BJ (cell line): ENCODE measurements around the gene PRICKLE3. TPM values are rescaled to one million over a fixed set of nuclear protein-coding genes. Genes with fewer than 3 reads are reported as not detected.
A peak's percentile ranks its signal among the peaks of the same experiment; 100 is the strongest.

Experiments
- CTCF ChIA-PET: fragments of 350-600 bp; formaldehyde crosslinking; extraction: SDS; loops from one replicate; lab custom pipeline; 2021; ENCODE audit warnings: antibody characterized with exemption, inconsistent platforms; lab: Yijun Ruan, JAX
- POLR2A ChIA-PET: fragments of 300-600 bp; sonication (Branson Sonifier 250); formaldehyde crosslinking; extraction: SDS; loops from one replicate; lab custom pipeline; 2021; ENCODE audit warnings: antibody characterized with exemption; lab: Charles Lee
- DNase-seq: peaks from one replicate; pipeline ENCODE4 v3.0.0-alpha.2; 2011; ENCODE audit warnings: low read depth
- H3K27me3 ChIP-seq: 2 replicates; pipeline ENCODE4 v1.6.0; 2011; ENCODE audit warnings: low read length; ENCODE audit not compliant: control insufficient read depth, insufficient read depth
- H3K36me3 ChIP-seq: 2 replicates; pipeline ENCODE4 v1.5.1; 2011; ENCODE audit warnings: low read length; ENCODE audit not compliant: control insufficient read depth, insufficient read depth
- H3K4me3 ChIP-seq: 2 replicates; pipeline ENCODE4 v1.5.1; 2011; ENCODE audit warnings: low read depth, mild to moderate bottlenecking, control low read depth, low read length
- polyA plus RNA-seq: library from polyadenylated mRNA; depleted of rRNA; stranded (reverse); fragments of >200 nt; gene quantifications from 2 replicates; pipeline ENCODE4 v1.2.3, GENCODE V29; 2011
- TF ChIP-seq, protein P1 (sequence below): IDR thresholded peaks from 2 replicates; pipeline ENCODE4 v1.5.1; 2011; ENCODE audit warnings: low read depth, mild to moderate bottlenecking, control low read depth, inconsistent platforms, low read length, moderate library complexity; ENCODE audit not compliant: insufficient read depth

Gene PRICKLE3
- polyA plus RNA-seq, 1 experiment: 6.9 TPM

DNA sequence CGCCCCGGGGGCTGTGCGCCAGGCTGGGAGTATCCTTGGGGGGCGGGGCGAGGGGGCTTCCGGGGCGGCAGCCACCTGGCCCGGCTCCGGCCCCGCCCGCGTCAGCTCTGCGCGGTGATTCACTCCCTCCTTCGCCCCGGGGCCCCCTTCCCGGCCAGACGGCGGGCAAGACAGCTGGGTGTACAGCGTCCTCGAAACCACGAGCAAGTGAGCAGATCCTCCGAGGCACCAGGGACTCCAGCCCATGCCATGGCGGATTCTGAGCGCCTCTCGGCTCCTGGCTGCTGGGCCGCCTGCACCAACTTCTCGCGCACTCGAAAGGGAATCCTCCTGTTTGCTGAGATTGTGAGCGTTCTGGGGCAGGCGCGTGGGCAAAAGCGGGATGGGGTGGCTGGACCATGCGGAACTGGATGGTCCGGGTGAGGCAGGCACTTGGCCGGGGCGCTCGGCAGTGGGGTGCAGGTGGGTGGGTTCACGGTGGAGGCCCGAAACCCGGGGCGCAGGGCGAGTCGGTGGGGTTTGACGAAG, 14.4 kb downstream of the PRICKLE3 start, which contains the start of gene PLP2:
TSS of gene PLP2 (plus strand) at position 147 of the 528 bp plus-strand sequence. CDS start at position 250, 103 bp downstream.
- TF ChIP-seq, protein P1, sequence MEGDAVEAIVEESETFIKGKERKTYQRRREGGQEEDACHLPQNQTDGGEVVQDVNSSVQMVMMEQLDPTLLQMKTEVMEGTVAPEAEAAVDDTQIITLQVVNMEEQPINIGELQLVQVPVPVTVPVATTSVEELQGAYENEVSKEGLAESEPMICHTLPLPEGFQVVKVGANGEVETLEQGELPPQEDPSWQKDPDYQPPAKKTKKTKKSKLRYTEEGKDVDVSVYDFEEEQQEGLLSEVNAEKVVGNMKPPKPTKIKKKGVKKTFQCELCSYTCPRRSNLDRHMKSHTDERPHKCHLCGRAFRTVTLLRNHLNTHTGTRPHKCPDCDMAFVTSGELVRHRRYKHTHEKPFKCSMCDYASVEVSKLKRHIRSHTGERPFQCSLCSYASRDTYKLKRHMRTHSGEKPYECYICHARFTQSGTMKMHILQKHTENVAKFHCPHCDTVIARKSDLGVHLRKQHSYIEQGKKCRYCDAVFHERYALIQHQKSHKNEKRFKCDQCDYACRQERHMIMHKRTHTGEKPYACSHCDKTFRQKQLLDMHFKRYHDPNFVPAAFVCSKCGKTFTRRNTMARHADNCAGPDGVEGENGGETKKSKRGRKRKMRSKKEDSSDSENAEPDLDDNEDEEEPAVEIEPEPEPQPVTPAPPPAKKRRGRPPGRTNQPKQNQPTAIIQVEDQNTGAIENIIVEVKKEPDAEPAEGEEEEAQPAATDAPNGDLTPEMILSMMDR: no peak
- Histone ChIP-seq H3K4me3 (peak within 1 kb of the TSS; percentile 75), H3K36me3 (peaks cover 5% of the 10 kb centered on the region), H3K27me3 (no peaks in the 10 kb centered on the region)
- DNase-seq: no peak
- ChIA-PET CTCF (interaction anchor here (0.8 to 1.6 kb wide), 2 partner anchors 10 to 12 kb away, joined by 3 to 5 read pairs; no protein-coding TSS in a partner anchor), POLR2A (no interaction called here)

DNA sequence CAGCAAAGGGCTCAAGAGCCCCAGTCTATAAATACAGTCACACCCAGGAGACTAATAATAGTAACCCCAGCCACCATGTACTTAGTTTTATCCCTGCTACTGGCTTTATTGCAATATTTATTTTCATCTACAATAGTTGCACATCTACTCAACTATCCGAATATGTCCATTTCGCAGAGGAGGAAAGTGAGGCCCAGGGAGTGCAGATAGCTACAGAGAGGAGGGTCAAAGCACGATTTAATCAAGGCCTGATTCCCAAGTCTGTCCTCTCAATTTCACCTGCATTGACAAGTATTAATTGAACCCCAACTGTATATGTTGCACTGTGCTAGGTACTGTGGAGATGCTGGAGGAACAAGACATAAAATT, 18.4 kb downstream of the PRICKLE3 start:
- Histone ChIP-seq H3K27me3 (no peaks in the 10 kb centered on the region), H3K36me3 (no peaks in the 10 kb centered on the region), H3K4me3 (peak overlapping the region; percentile 29; the same call in 1 of the 2 replicates)
- TF ChIP-seq, protein P1: no peak
- CTCF ChIA-PET: interaction anchor here (1.9 kb wide), 1 partner anchor 25 kb away, joined by 3 read pairs; no protein-coding TSS in a partner anchor
- POLR2A ChIA-PET: no interaction called here
- no peak for DNase-seq

DNA sequence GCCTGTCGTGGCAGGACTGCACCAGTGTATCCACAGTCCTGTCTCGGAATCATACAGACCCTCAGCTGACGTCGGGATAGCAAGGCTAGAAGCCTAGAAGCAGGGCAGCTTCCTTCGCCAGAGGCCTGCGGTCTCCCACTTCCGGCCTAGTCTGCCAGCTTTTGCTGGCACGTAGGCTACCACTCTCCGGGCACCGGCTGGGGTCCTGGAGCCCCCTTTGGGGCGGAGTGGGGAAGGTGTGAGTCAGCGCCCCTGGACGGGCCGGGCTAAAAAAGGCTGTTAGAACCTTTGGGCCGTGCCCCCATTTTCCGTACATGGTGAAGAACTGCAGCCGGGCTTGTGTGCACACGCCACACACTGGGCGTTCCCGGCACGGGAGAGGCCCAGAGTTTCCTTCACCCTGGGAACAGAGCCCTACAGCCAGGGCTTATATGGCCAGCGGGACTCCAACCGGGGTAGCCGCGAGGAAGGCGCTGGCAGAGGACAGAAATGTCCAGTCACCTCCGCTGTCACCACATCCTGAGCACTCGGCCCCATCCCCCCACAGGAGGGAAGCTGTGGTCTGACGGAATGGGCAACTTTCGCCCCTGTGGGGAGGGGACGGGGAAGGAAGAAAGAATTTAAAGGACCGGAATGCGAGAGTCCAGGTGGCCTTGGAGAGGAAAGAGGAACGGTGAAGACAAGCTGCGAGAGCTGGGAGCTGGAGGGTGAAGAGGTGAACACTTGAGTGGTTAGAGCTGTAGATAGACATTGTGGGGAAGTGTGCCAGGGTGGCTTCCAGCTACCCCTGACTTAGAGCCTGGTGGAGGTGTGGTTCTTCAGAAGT, 19.0 kb downstream of the PRICKLE3 start:
- TF ChIP-seq, protein P1: no peak
- Histone ChIP-seq H3K27me3 (no peaks in the 10 kb centered on the region), H3K4me3 (peak overlapping the region; percentile 29), H3K36me3 (no peaks in the 10 kb centered on the region)
- peak; percentile 11 for DNase-seq
- CTCF ChIA-PET: interaction anchor here (0.6 to 1.9 kb wide), 3 partner anchors 10 to 96 kb away, joined by 3 read pairs; no protein-coding TSS in a partner anchor
- POLR2A ChIA-PET: interaction anchor here (0.5 kb wide), 1 partner anchor 164 kb away, joined by 21 read pairs; no protein-coding TSS in a partner anchor

DNA sequence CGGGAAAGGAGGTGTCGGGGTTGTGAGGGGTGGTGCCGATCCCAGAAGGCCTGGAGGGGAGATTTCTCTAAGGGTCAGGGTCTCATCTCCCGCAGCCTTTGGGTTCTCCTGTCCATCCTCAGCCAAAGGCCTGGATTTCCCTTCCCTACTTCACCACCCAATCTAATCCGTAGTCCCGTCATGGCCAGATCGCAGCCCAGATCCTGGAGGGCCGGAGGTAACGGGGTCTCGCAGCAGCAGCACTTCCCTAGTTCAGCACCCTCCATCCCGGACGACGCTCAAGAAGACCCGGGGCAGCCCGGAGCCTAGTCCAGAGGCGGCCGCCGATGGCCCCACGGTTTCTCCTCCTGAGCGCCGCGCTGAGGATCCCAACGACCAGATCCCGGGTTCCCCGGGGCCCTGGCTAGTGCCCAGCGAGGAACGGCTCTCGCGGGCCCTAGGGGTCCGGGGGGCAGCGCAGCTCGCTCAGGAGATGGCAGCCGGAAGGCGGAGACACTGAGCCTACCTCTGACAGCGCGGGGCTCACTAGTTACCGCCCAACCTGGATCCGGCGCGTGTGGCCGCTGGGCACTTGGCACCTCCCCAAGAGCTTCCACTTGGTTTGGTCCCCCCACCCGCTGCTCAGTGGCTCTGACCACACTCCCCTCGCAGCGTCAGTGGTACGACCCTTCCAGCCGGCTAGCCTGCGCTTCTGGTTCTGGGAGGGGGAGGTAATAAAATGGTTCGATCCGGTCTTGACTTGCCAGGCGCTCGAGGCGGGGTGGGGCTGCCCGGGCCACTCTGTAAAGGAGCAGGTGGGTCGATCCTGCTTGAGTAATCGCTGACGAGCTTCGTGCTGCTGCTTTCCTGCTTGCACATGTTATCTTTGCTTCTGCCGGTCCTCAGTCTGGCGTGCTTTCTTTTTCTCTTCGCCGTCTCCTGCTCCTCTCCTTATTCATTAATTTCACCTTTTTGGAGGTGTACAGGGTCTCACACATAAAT, 20.0 kb downstream of the PRICKLE3 start:
- Histone ChIP-seq H3K27me3 (no peaks in the 10 kb centered on the region), H3K36me3 (no peaks in the 10 kb centered on the region), H3K4me3 (peak overlapping the region; percentile 29)
- ChIA-PET CTCF (interaction anchor here (1.1 to 1.9 kb wide), 2 partner anchors 9 to 24 kb away, joined by 3 read pairs; no protein-coding TSS in a partner anchor), POLR2A (no interaction called here)
- TF ChIP-seq, protein P1: peak; percentile 21; the same call in 1 of the 2 replicates
- DNase-seq: no peak
